ENCODE data around the gene CCR5. TPM values are rescaled to one million over a fixed set of nuclear protein-coding genes. Genes with fewer than 3 reads are reported as not detected.
A peak's percentile ranks its signal among the peaks of the same experiment; 100 is the strongest.

The CCR5 gene
- total RNA-seq, 4 donors from 2014 or later: 1.1 to 3.7 (median 1.4) TPM; not detected in 1

- no peak for TF ChIP-seq POLR2A (IDR thresholded peaks at IDR 0.05)
- TF ChIP-seq POLR2AphosphoS5 (IDR thresholded peaks at IDR 0.05): no peak
- no peak for TF ChIP-seq EP300 (IDR thresholded peaks at IDR 0.05; ENCODE audit: low read depth)
- TF ChIP-seq CTCF (IDR thresholded peaks at IDR 0.05): no peak
- DNase-seq: no peak
- in situ Hi-C loops (cut with MboI; ENCODE audit: low pct_ligation_motif_present in 1 of 4, low pct_unique_long_range_greater_than_20kb in 1 of 4, low sequenced_read_pairs in 3 of 4) (loop anchor here (5.0 to 25.0 kb wide), 6 partner anchors 84 to 432 kb away; partner anchors contain the start of gene CXCR6 (in 2 of the 4)), intact Hi-C loops (cut with DNase I; ENCODE audit: low total_unique reads) (no loop called here)
- Histone ChIP-seq H3K27me3 (no peaks in the 10 kb centered on the region), H3K4me1 (no peaks in the 10 kb centered on the region), H3K36me3 (no peaks in the 10 kb centered on the region), H3K27ac (peak overlapping the region in 3 of 4 donors; percentile 16 to 56 (median 17)), H3K4me3 (no peak overlapping the region), H3K9me3 (no peaks in the 10 kb centered on the region)
- 51 to 78% methylated on average over 3 to 4 of the region's 4 CpGs for WGBS, 2 donors (ENCODE audit: low coverage in 1 of 2)
These were observed 1.6 kb upstream of the CCR5 start for GRCh38 chr3:46369151-46369550.

GRCh38 chr3:46369675-46370132 lies 1.0 kb upstream of the CCR5 start:
- H3K27ac ChIP-seq: peak overlapping the region; percentile 16 to 56 (median 17)

GRCh38 chr3:46371519-46372340 lies 984 bp downstream of the CCR5 start:
- Histone ChIP-seq H3K9me3 (no peaks in the 10 kb centered on the region), H3K27ac (peak overlapping the region in 2 of 4 donors; percentile 17 to 56), H3K27me3 (no peaks in the 10 kb centered on the region), H3K4me1 (no peaks in the 10 kb centered on the region), H3K36me3 (no peaks in the 10 kb centered on the region), H3K4me3 (peak overlapping the region in 1 of 4 donors; percentile 19)
- in situ Hi-C loops (cut with MboI; ENCODE audit: low pct_ligation_motif_present in 1 of 4, low pct_unique_long_range_greater_than_20kb in 1 of 4, low sequenced_read_pairs in 3 of 4): loop anchor here in 2 of 4 donors (10.0 to 25.0 kb wide), 3 partner anchors 284 to 434 kb away; partner anchors contain the start of gene CXCR6 (in 1 of the 2)
- WGBS, 2 donors (ENCODE audit: low coverage in 1 of 2): 78 to 81% methylated on average over 6 to 10 of the region's 10 CpGs
- intact Hi-C loops (cut with DNase I; ENCODE audit: low total_unique reads): no loop called here
- no peak for TF ChIP-seq CTCF (IDR thresholded peaks at IDR 0.05)
- no peak for TF ChIP-seq POLR2AphosphoS5 (IDR thresholded peaks at IDR 0.05)
- TF ChIP-seq EP300 (IDR thresholded peaks at IDR 0.05; ENCODE audit: low read depth): no peak
- no peak for DNase-seq

More at GRCh38 chr3:46369675-46370132, 1.0 kb upstream of the CCR5 start:
- Histone ChIP-seq H3K4me1 (no peaks in the 10 kb centered on the region), H3K27me3 (no peaks in the 10 kb centered on the region), H3K9me3 (no peaks in the 10 kb centered on the region), H3K36me3 (no peaks in the 10 kb centered on the region), H3K4me3 (no peak overlapping the region)
- 62% methylated on average over 6 of the region's 6 CpGs; no CpG with 5 or more reads in 1 of the 2 donors for WGBS, 2 donors (ENCODE audit: low coverage in 1 of 2)
- TF ChIP-seq POLR2AphosphoS5 (IDR thresholded peaks at IDR 0.05) (no peak), POLR2A (IDR thresholded peaks at IDR 0.05) (no peak), EP300 (IDR thresholded peaks at IDR 0.05; ENCODE audit: low read depth) (no peak), CTCF (IDR thresholded peaks at IDR 0.05) (no peak)
- no peak for DNase-seq
- in situ Hi-C loops (cut with MboI; ENCODE audit: low pct_ligation_motif_present in 1 of 4, low pct_unique_long_range_greater_than_20kb in 1 of 4, low sequenced_read_pairs in 3 of 4) (loop anchor here (5.0 to 25.0 kb wide), 6 partner anchors 85 to 432 kb away; partner anchors contain the start of gene CXCR6 (in 2 of the 4)), intact Hi-C loops (cut with DNase I; ENCODE audit: low total_unique reads) (no loop called here)

Measured in transverse colon (tissue), 4 donors.